Stomach (tissue), 9 donors: ENCODE measurements around the gene ELAVL1. TPM values are rescaled to one million over a fixed set of nuclear protein-coding genes. Genes with fewer than 3 reads are reported as not detected.

Experiments
- DNase-seq, 2 donors: peaks; one replicate each; pipeline versions ENCODE4 v3.0.0 to v3.0.0-alpha.2; 2013 to 2019
- H3K27ac ChIP-seq, 5 donors: fragments of 200-600 bp in 4 of 5; sonication (generic) in 4 of 5; one replicate each; pipeline ENCODE4 v1.5.1; 2013 to 2019; ENCODE audit warnings: mild to moderate bottlenecking in 1 of 5, moderate library complexity in 1 of 5
- H3K27me3 ChIP-seq, 3 donors: fragments of 200-600 bp; sonication (generic); one replicate each; pipeline ENCODE4 v1.5.1; 2017 to 2019; ENCODE audit warnings: mixed run types in 1 of 3
- H3K36me3 ChIP-seq, 4 donors: fragments of 200-600 bp; sonication (generic); 1 replicate in 3 of 4; 2 replicates in 1 of 4; pipeline ENCODE4 v1.5.1; 2016 to 2019
- H3K4me1 ChIP-seq, 4 donors: fragments of 200-600 bp; sonication (generic); one replicate each; pipeline ENCODE4 v1.5.1; 2016 to 2019
- H3K4me3 ChIP-seq, 4 donors: fragments of 200-600 bp; sonication (generic) in 3 of 4; one replicate each; pipeline ENCODE4 v1.5.1; 2016 to 2019; ENCODE audit warnings: mild to moderate bottlenecking in 1 of 4
- H3K9me3 ChIP-seq, 4 donors: fragments of 200-600 bp; sonication (generic); one replicate each; pipeline ENCODE4 v1.5.1; 2016 to 2019
- EP300 ChIP-seq: sonication (generic); formaldehyde crosslinking; IDR thresholded peaks from one replicate; pipeline ENCODE4 v1.6.1; 2017; ENCODE audit warnings: antibody characterized with exemption
- POLR2A ChIP-seq, 4 donors: fragments of 450-650 bp; IDR thresholded peaks; one replicate each; pipeline ENCODE4 v1.6.1; 2016; ENCODE audit warnings: antibody characterized with exemption in 4 of 4, control low read depth in 2 of 4, mild to moderate bottlenecking in 1 of 4, moderate library complexity in 1 of 4
- POLR2AphosphoS5 ChIP-seq, 3 donors: sonication (generic); formaldehyde crosslinking; IDR thresholded peaks; one replicate each; pipeline ENCODE4 v1.6.1; 2016; ENCODE audit warnings: antibody characterized with exemption in 3 of 3
- WGBS, 5 donors: extraction: QIAGEN DNeasy Blood & Tissue Kit in 3 of 5; methylation state at CpG; one replicate each; pipeline versions ENCODE4 v1.1.5 to v1.1.7; 2013 to 2018; 5-methylcytosine and 5-hydroxymethylcytosine counted together
- intact Hi-C: fragments of 100-400 bp; cut with DNase I; formaldehyde crosslinking; loops from one replicate; pipeline ENCODE4 v1.15.1; 2023; ENCODE audit warnings: low total_unique reads
- polyA plus RNA-seq, 3 donors: library from polyadenylated mRNA; stranded (reverse); fragments of 200-250 nt; gene quantifications; one replicate each; pipeline ENCODE4 v1.2.3, GENCODE V29; 2013
- total RNA-seq, 5 donors: library from RNA; depleted of rRNA; stranded (reverse); fragments of >200 nt; gene quantifications; one replicate each; pipeline versions ENCODE4 v1.1.0 to v1.2.3, GENCODE V29; 2014 to 2016
- TF ChIP-seq, protein P1 (sequence below), 7 experiments: fragments of 450-650 bp in 4 of 7; fragments of 200-600 bp in 3 of 7; sonication (generic) in 3 of 7; IDR thresholded peaks; one replicate each; pipeline ENCODE4 v1.5.1; 2016 to 2019; ENCODE audit warnings: antibody characterized with exemption in 7 of 7, control low read depth in 2 of 7, mild to moderate bottlenecking in 1 of 7
- donor health status: healthy with polysubstance abuse.
- donor health status: Bipolar disorder and iron deficiency.
- donor health status: healthy.

ELAVL1 gene
- total and polyA plus RNA-seq, 8 donors, result 11.2 to 50.2 (median 19.3) TPM

GRCh38 chr19:7911508-7912143 is 93.8 kb downstream of the ELAVL1 start:
- TF ChIP-seq POLR2AphosphoS5 (IDR thresholded peaks at IDR 0.05) (no peak), POLR2A (IDR thresholded peaks at IDR 0.05) (no peak), EP300 (no peak)
- TF ChIP-seq, protein P1, sequence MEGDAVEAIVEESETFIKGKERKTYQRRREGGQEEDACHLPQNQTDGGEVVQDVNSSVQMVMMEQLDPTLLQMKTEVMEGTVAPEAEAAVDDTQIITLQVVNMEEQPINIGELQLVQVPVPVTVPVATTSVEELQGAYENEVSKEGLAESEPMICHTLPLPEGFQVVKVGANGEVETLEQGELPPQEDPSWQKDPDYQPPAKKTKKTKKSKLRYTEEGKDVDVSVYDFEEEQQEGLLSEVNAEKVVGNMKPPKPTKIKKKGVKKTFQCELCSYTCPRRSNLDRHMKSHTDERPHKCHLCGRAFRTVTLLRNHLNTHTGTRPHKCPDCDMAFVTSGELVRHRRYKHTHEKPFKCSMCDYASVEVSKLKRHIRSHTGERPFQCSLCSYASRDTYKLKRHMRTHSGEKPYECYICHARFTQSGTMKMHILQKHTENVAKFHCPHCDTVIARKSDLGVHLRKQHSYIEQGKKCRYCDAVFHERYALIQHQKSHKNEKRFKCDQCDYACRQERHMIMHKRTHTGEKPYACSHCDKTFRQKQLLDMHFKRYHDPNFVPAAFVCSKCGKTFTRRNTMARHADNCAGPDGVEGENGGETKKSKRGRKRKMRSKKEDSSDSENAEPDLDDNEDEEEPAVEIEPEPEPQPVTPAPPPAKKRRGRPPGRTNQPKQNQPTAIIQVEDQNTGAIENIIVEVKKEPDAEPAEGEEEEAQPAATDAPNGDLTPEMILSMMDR (IDR thresholded peaks at IDR 0.05), result no peak
- peaks cover 40 to 68% (median 60%) of the 10 kb centered on the region in 4 donors for H3K36me3 ChIP-seq
- H3K4me1 ChIP-seq, result peaks cover 13 to 45% (median 21%) of the 10 kb centered on the region in 4 donors
- intact Hi-C loops, result no loop called here
- no peak for DNase-seq
- H3K9me3 ChIP-seq, result no peaks in the 10 kb centered on the region
- peaks cover 5 to 51% (median 25%) of the 10 kb centered on the region in 3 donors for H3K27me3 ChIP-seq
- H3K27ac ChIP-seq, result no peak overlapping the region
- 84 to 92% (median 89%) methylated on average over 11 to 18 of the region's 18 CpGs for WGBS, 5 donors
- H3K4me3 ChIP-seq, result no peak overlapping the region

GRCh38 chr19:7910321-7911161 is 94.9 kb downstream of the ELAVL1 start:
- H3K9me3 ChIP-seq, result no peaks in the 10 kb centered on the region
- H3K27ac ChIP-seq, result no peak overlapping the region
- H3K36me3 ChIP-seq, result peaks cover 47 to 78% (median 71%) of the 10 kb centered on the region in 4 donors
- no peak for TF ChIP-seq POLR2AphosphoS5 (IDR thresholded peaks at IDR 0.05)
- no peak for TF ChIP-seq EP300
- TF ChIP-seq POLR2A (IDR thresholded peaks at IDR 0.05), result no peak
- H3K4me1 ChIP-seq, result peaks cover 12 to 44% (median 21%) of the 10 kb centered on the region in 4 donors
- WGBS, 5 donors, result 92 to 94% (median 93%) methylated on average over 25 to 54 of the region's 54 CpGs
- peaks cover 0 to 40% (median 14%) of the 10 kb centered on the region in 3 donors for H3K27me3 ChIP-seq
- no peak for DNase-seq
- intact Hi-C loops, result no loop called here
- no peak overlapping the region for H3K4me3 ChIP-seq

DNA sequence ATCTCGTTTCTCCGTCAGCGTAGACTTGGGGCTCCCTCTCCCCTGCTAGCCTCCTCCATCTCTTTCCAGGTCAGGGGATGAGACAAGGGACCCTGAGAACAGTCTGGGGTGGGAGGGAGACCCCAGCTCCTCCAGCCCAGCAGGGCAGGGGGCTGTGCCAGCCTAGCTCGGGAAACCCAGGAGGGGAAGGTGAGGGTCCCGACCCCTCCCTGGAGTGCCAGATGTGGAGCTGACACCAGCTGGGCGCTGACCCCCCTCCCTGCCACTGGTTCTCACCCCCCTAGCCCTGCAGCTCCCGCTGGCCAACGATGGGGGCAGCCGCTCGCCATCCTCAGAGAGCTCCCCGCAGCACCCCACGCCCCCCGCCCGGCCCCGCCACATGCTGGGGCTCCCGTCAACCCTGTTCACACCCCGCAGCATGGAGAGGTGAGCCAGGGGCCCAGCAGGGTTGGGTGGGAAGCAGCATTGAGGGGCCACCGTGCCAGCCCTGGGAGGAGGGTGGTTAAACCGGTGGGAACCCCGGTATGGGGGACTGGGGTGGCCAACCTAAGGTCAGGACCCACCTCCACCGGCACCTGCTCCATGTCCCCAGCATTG is 95.9 kb downstream of the ELAVL1 start:
- TF ChIP-seq EP300, result no peak
- no peak for TF ChIP-seq POLR2AphosphoS5 (IDR thresholded peaks at IDR 0.05)
- no peak for TF ChIP-seq POLR2A (IDR thresholded peaks at IDR 0.05)
- TF ChIP-seq, protein P1 (IDR thresholded peaks at IDR 0.05), result no peak
- no peak for DNase-seq
- intact Hi-C loops, result no loop called here
- H3K27me3 ChIP-seq, result peaks cover 0 to 30% (median 4%) of the 10 kb centered on the region in 3 donors
- no peaks in the 10 kb centered on the region for H3K9me3 ChIP-seq
- H3K4me3 ChIP-seq, result no peak overlapping the region
- peaks cover 47 to 83% (median 76%) of the 10 kb centered on the region in 4 donors for H3K36me3 ChIP-seq
- H3K4me1 ChIP-seq, result peaks cover 22 to 44% (median 30%) of the 10 kb centered on the region in 4 donors
- no peak overlapping the region for H3K27ac ChIP-seq
- 88 to 95% (median 94%) methylated on average over 4 to 21 of the region's 21 CpGs for WGBS, 5 donors

DNA sequence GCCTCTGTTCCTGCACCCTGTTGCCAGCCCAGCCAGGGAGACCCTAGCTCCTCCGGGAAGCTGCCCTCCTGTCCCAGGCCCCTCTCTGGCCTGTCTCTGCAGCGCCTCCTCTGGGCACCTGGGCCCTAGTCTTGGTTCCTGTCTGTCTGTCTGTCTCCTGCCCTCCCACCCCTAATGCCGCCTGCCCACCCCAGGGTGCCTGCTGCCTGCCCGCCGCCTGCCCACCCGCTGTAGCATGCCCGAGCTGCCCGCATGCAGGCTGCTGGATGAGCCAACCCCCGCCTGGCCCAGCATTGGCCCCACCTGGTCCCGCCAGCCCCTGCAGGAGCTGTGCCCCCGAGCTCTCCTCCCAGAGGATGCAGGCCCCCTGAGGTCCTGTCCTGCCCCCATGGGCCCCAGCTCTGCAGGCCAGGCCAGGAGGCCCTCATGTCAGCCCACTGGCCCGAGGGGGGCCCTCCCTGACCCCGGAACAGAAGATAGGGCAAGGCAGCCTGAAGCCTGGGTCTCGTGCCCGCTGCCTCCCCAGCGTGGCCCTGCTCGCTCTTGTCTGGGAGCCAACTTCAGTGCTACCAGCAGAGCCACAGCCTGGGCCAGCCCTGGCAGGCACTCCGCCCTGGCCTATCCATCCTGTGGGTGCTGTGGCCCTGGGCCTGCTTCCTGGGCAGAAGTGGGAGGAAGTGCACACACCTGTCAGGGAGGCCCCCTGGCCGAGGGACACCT is 96.5 kb downstream of the ELAVL1 start:
- intact Hi-C loops, result no loop called here
- Histone ChIP-seq H3K4me3 (no peak overlapping the region), H3K4me1 (peaks cover 24 to 47% (median 34%) of the 10 kb centered on the region in 4 donors), H3K27ac (no peak overlapping the region), H3K27me3 (peaks cover 0 to 23% (median 0%) of the 10 kb centered on the region in 3 donors), H3K9me3 (no peaks in the 10 kb centered on the region), H3K36me3 (peaks cover 47 to 83% (median 76%) of the 10 kb centered on the region in 4 donors)
- DNase-seq, result no peak
- 87 to 94% (median 91%) methylated on average over 11 to 19 of the region's 19 CpGs for WGBS, 5 donors
- TF ChIP-seq, protein P1 (IDR thresholded peaks at IDR 0.05), result no peak
- TF ChIP-seq EP300 (no peak), POLR2A (IDR thresholded peaks at IDR 0.05) (no peak), POLR2AphosphoS5 (IDR thresholded peaks at IDR 0.05) (no peak)

Other genes starting within 250 kb of the ELAVL1 start
- gene CLEC4M, start 242.4 kb downstream of the ELAVL1 start, total RNA-seq, result 1 to 10 TPM in 1 of 5 donors, not detected in 4; 1.8 TPM
- not detected for gene CLEC4M, start 242.4 kb downstream of the ELAVL1 start, polyA plus RNA-seq
- 10 to 100 TPM in 2 of 5 donors, 1 to 10 TPM in 3; 4.9 to 31.6 (median 9.3) TPM for gene EVI5L, start 175.4 kb downstream of the ELAVL1 start, total RNA-seq
- gene EVI5L, start 175.4 kb downstream of the ELAVL1 start, polyA plus RNA-seq, result 1 to 10 TPM; 5.1 to 8.2 (median 7.8) TPM
- under 1 TPM in 1 of 5 donors, not detected in 4; 0.18 TPM for gene PRR36, start 131.3 kb downstream of the ELAVL1 start, total RNA-seq
- under 1 TPM; 0.45 to 0.61 (median 0.50) TPM for gene PRR36, start 131.3 kb downstream of the ELAVL1 start, polyA plus RNA-seq
- 10 to 100 TPM in 1 of 5 donors, 1 to 10 TPM in 2, under 1 TPM in 1, not detected in 1; 0.58 to 12.5 (median 2.5) TPM for gene LRRC8E, start 117.1 kb downstream of the ELAVL1 start, total RNA-seq
- 1 to 10 TPM in 2 of 3 donors, under 1 TPM in 1; 0.93 to 2.1 (median 1.7) TPM for gene LRRC8E, start 117.1 kb downstream of the ELAVL1 start, polyA plus RNA-seq
- 10 to 100 TPM in 4 of 5 donors, 1 to 10 TPM in 1; 4.1 to 52.2 (median 11.0) TPM for gene MAP2K7, start 101.8 kb downstream of the ELAVL1 start, total RNA-seq
- 10 to 100 TPM; 13.5 to 27.5 (median 15.9) TPM for gene MAP2K7, start 101.8 kb downstream of the ELAVL1 start, polyA plus RNA-seq
- not detected for gene TGFBR3L, start 90.8 kb downstream of the ELAVL1 start, total RNA-seq
- gene TGFBR3L, start 90.8 kb downstream of the ELAVL1 start, polyA plus RNA-seq, result 1 to 10 TPM in 1 of 3 donors, not detected in 2; 1.5 TPM
- gene SNAPC2, start 85.3 kb downstream of the ELAVL1 start, total RNA-seq, result 10 to 100 TPM in 3 of 5 donors, 1 to 10 TPM in 2; 2.3 to 18.3 (median 12.2) TPM
- gene SNAPC2, start 85.3 kb downstream of the ELAVL1 start, polyA plus RNA-seq, result 10 to 100 TPM; 15.0 to 22.8 (median 17.7) TPM
- gene CTXN1, start 79.5 kb downstream of the ELAVL1 start, total RNA-seq, result 10 to 100 TPM in 1 of 5 donors, 1 to 10 TPM in 3, not detected in 1; 1.3 to 58.5 (median 3.8) TPM
- 1 to 10 TPM in 2 of 3 donors, under 1 TPM in 1; 0.92 to 7.7 (median 1.2) TPM for gene CTXN1, start 79.5 kb downstream of the ELAVL1 start, polyA plus RNA-seq
- gene TIMM44, start 62.0 kb downstream of the ELAVL1 start, total RNA-seq, result 100 to 1,000 TPM in 2 of 5 donors, 10 to 100 TPM in 3; 41.0 to 123 (median 88.1) TPM
- gene TIMM44, start 62.0 kb downstream of the ELAVL1 start, polyA plus RNA-seq, result 10 to 100 TPM; 44.6 to 55.9 (median 49.4) TPM
- gene CCL25, start 47.1 kb upstream of the ELAVL1 start, total RNA-seq, result 1 to 10 TPM in 1 of 5 donors, not detected in 4; 5.1 TPM
- gene CCL25, start 47.1 kb upstream of the ELAVL1 start, polyA plus RNA-seq, result not detected
- gene FBN3, start 144.0 kb upstream of the ELAVL1 start, total RNA-seq, result under 1 TPM in 1 of 5 donors, not detected in 4; 0.55 TPM
- gene FBN3, start 144.0 kb upstream of the ELAVL1 start, polyA plus RNA-seq, result under 1 TPM in 1 of 3 donors, not detected in 2; 0.08 TPM
- gene CERS4, start 203.7 kb upstream of the ELAVL1 start, total RNA-seq, result 100 to 1,000 TPM in 1 of 5 donors, 10 to 100 TPM in 3, 1 to 10 TPM in 1; 1.7 to 124 (median 39.0) TPM
- 10 to 100 TPM; 23.1 to 44.9 (median 30.4) TPM for gene CERS4, start 203.7 kb upstream of the ELAVL1 start, polyA plus RNA-seq